ENCODE data around the gene SPG7.
"Not testable (repeated sequence)": the region's sequence is repeated elsewhere in the genome, so short reads cannot be mapped to it uniquely, and the experiment has no call there.

Gene SPG7

DNA sequence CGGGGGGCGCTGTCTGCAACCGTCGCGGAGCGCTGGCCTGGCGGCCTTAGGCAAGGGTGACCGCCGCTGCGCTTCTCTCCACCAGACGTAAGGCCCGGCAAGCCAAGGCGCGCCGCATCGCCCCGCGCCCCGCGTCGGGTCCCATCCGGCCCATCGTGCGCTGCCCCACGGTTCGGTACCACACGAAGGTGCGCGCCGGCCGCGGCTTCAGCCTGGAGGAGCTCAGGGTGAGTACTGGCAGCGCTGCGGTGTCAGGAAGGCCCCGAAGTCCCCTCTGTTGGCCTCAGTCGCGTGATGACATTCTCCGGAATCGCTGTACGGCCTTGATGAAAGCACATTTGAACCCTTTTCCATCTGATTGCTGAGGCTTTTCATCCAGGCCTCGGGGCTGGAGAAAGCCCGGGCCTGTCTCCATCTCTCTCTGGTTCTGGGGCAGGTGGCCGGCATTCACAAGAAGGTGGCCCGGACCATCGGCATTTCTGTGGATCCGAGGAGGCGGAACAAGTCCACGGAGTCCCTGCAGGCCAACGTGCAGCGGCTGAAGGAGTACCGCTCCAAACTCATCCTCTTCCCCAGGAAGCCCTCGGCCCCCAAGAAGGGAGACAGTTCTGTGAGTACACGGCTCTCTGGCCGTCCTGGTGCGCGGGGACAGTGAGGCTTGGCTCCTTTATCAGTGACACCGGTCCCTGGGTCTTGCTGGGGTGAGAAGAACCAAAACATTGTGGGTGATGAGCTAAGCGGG is 53.1 kb downstream of the SPG7 start:
- no peak for DNase-seq (ENCODE audit: extremely low spot score, insufficient read length, low read depth)
- no peak for FAIRE-seq

DNA sequence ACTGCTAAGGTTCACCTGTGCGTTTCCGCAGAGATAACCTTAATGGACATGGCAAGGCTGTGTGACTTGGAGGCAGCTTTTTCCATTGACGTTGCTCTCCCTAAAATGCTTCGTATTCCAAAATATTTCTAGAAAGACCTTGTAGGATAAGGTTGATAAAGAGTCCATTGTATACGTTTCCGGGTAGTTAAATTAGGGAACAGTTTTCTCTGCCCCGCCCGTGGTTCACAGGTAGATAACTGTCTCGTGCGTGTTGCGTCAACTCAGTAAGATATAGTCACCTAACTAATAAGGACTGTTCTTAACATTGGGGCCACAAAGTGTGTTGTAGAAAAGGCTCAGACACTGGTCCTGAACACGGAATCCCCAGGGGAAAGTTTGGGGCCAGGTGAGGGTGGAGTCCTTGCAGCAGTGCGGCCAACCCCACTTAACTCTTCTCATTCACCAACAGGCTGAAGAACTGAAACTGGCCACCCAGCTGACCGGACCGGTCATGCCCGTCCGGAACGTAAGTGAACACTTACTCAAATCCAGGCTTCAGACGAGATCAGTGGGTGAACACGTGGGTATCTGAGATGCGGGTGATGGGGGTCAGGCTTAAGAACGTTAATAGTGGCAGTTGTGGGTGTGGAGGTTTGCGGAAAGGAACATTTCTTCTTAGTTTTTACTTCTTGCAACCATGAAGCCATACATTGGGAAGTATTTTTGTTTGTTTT is 53.8 kb downstream of the SPG7 start:
- FAIRE-seq, result no peak
- DNase-seq (ENCODE audit: extremely low spot score, insufficient read length, low read depth), result no peak

DNA sequence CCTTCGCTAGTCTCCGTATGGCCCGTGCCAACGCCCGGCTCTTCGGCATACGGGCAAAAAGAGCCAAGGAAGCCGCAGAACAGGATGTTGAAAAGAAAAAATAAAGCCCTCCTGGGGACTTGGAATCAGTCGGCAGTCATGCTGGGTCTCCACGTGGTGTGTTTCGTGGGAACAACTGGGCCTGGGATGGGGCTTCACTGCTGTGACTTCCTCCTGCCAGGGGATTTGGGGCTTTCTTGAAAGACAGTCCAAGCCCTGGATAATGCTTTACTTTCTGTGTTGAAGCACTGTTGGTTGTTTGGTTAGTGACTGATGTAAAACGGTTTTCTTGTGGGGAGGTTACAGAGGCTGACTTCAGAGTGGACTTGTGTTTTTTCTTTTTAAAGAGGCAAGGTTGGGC is 54.7 kb downstream of the SPG7 start:
- no peak for DNase-seq (ENCODE audit: extremely low spot score, insufficient read length, low read depth)
- FAIRE-seq, result no peak

DNA sequence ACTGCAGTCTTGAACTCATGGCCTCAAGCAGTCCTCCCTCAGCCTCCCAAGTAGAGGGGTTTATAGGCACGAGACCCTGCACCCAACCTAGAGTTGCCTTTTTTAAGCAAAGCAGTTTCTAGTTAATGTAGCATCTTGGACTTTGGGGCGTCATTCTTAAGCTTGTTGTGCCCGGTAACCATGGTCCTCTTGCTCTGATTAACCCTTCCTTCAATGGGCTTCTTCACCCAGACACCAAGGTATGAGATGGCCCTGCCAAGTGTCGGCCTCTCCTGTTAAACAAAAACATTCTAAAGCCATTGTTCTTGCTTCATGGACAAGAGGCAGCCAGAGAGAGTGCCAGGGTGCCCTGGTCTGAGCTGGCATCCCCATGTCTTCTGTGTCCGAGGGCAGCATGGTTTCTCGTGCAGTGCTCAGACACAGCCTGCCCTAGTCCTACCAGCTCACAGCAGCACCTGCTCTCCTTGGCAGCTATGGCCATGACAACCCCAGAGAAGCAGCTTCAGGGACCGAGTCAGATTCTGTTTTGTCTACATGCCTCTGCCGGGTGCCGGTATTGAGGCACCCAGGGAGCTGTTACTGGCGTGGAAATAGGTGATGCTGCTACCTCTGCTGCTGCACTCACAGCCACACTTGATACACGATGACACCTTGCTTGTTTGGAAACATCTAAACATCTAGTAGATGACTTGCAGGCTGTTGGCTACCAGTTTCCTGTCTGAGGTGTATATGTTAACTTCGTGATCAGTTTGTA is 55.6 kb downstream of the SPG7 start:
- FAIRE-seq (no peak), DNase-seq (ENCODE audit: extremely low spot score, insufficient read length, low read depth) (no peak)

DNA sequence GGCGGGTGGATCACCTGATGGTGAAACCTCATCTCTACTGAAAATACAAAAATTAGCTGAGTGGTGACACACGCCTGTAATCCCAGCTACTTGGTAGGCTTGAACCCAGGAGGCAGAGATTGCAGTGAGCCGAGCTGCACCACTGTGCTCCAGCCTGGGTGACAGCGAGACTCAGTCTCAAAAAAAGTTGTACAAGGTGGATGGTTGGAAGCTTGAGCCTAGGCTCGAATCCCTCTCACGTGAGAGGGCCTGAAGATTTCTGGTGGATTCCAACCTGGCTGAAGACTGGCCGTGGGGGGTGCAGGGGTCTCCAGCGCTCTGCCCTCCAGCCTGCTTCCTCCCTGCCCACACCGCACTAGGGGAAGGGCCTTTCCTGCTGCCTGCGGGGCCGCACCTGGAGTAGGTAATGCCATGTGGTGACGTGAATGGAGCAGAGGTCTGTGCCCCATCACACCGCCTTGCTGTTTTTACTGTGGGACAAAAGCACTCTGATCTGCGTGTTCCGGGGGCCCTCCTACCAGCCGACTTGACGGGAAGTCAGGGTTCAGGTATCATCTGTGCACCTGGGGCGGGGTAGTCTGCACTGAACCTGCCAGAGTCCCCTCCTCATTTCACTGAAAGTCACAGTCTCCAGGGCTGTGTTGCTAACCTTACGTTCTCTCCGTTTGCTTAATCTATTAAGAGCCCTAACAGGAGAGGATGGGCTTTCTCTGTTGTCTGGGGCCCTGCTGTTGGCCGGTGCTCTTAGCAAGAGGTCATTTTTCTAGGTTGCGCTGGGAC is 56.5 kb downstream of the SPG7 start:
- FAIRE-seq (no peak), DNase-seq (ENCODE audit: extremely low spot score, insufficient read length, low read depth) (no peak)

DNA sequence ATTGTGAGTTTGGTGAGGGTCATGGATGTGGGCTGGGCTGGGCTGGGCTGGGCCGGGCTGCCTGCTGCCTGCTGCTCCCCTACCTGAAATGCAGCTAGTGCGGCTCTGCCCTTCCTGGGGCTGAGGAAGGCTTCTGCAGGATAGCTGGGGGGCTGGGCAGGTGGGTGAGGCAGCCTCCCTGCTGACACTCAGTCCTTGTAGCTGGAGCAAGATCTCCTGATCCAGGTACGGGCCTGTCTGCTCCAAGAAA is 57.0 kb downstream of the SPG7 start:
- FAIRE-seq (no peak), DNase-seq (ENCODE audit: extremely low spot score, insufficient read length, low read depth) (no peak)

DNA sequence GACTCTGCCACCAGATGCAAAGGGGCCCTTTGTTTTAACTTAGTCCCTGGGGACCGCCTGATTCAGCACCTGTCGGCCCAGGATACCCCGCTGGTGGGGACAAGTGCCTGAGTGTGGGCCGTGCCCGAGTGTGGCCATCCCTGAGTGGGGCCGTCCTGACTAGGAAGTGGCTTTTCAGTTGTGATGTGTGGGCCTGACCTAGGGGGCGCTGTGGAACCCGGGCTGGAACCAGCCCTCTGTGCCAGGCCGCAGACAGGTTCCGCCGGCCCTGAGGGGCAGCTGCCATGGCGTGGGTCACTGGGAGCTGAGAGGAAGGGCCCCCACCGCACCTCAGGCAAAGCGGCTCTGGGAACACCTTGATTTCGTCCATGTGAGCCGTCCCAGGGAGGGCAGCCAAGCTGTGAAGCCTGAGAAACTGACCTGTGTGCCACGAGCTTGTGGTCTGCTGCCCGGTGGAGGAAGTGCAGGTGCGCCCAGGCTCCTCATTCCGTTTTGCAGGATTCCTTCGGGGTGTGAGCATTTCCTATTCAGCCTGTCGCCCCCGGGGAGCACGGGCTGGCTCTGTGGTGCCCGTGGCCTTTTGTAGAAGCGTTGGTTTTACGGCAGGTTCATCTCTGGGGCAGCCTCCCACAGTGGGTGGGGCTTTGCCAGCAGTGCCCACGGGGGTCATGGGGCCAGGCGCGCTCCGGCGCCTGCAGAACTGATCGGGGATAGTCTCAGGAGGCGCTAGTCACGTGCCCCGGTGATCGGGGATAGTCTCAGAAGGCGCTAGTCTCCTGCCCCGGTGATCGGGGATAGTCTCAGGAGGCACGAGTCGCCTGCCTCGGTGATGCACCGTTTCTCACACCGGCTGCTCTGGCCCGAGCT is 57.5 kb downstream of the SPG7 start:
- FAIRE-seq, result no peak
- DNase-seq (ENCODE audit: extremely low spot score, insufficient read length, low read depth), result no peak

DNA sequence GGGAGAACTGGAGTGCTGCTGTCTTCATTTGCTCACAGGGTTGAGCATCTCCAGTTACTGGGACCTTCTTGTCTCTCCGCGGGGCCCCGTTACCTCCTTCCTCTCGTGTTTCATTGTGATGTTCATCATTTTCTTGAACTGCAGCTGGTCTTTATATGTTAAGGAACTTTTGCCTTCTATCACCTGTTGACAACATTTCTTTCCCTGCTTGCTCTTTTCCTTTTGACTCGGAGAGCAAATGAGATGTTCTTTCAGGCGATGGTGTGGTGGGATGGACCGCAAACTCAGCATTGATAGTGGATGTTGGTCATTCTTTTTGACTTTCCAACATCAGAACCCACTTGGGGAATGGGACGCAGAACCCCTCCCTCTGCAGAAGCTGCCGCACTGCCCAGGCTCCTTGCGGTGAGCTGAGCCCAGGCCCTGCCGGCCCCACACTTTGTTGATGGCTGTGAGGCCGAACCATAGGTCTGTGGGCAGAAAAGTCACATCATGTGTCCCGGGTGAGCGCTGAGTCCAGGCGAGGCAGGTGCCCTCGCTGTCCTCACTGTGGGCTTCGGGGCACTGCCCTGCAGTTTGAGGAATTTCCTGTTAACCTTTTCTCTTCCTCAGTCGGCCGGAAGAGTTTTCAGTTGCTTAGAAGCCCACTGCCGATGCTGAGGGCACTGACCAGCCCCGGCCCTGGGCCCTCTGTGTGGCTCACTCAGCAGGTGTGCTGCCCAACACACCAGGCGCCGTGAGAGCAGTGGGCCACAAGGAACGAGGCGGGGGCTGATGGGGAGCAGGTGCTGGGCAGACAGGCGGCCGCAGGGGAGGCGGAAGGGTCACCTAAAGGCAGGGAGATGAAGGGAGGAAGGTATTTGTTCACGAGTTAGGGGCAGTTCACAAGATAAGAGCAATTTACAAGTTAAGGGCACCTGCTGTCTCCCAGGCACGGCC is 59.7 kb downstream of the SPG7 start:
- FAIRE-seq, result no peak
- DNase-seq (ENCODE audit: extremely low spot score, insufficient read length, low read depth), result no peak

DNA sequence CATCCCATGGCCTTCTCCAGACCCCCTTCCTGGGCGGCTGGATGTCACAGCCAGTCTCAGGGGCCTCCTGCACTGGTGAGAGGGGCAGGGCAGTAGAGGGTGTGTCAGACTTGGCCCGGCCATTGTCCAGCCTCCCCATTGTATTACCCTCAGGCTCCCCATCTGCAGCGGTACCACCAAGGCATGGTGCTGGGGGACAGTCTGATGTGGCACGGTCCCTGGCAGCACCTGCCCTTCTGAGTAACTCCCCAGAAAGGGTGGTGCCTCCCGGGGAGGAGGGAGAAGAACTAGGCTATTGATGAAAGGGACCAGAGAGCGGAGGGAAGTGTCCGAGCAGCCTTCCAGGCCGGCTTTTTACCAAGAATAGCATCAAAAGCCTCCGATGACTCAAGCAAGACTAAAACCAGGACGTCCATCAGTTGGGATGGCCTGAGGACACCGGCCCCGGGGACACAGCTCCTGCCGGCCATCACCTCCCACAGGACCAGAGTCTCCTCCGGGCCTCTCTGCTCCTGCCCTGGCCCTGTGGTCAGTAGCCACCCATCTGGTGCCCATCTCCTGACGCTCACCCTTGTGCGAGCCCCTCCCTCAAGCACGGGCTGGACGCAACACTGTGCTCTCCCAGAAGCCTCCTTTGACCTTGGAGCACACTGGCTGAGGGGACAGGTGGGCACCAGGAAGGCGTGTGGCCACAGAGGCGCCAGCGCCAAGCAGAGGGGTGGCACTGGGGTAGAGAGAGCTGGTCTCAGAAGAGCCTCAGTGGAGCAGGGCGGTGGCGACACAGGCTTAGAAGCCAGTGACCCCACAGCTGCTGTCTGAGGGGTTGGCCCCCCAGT is 61.5 kb downstream of the SPG7 start:
- no peak for DNase-seq (ENCODE audit: extremely low spot score, insufficient read length, low read depth)
- FAIRE-seq, result no peak

DNA sequence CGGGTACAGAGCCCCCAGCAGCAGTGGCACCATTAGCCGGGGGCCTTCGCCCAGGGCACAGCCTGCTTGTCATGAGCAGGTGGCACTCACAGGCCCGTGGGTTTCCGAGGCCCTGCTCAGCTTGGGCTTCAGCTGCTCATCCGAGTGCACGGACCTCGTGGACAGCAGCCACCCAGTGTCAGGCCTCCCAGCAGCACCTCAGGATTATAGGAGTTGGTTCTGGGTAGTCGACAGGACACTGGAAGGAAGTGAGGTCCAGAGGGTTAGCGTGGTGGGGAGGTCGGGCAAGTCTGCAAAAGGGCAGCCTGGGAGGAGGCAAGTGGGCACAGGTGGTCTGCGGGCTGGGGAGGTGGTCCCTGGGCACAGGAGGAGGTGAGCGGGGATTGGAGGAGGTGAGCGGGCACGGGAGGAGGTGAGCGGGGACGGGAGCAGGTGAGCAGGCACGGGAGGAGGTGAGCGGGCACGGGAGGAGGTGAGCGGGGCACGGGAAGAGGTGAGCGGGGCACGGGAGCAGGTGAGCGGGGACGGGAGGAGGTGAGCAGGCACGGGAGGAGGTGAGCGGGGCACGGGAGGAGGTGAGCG is 62.2 kb downstream of the SPG7 start:
- no peak for DNase-seq (ENCODE audit: extremely low spot score, insufficient read length, low read depth)
- FAIRE-seq, result no peak

DNA sequence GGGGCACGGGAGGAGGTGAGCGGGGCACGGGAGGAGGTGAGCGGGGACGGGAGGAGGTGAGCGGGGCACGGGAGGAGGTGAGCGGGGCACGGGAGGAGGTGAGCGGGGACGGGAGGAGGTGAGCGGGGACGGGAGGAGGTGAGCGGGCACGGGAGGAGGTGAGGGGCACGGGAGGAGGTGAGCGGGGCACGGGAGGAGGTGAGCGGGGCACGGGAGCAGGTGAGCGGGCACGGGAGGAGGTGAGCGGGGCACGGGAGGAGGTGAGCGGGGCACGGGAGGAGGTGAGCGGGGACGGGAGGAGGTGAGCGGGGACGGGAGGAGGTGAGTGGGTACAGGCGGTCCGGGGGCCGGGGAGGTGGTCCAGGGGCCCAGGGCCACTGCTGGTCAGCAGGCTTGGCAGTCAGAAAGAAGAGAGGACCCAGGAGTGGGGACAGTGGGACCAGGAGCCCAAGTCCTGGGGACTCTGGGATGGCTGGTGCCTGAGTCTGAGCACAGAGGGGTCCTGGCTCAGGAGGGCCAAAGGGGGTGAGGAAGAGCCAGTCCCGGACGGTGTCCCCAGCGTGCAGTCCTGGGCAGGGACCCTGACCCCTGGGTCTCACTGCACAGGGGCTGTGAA is 62.9 kb downstream of the SPG7 start:
- FAIRE-seq; DNase-seq (ENCODE audit: extremely low spot score, insufficient read length, low read depth): not testable (repeated sequence)

DNA sequence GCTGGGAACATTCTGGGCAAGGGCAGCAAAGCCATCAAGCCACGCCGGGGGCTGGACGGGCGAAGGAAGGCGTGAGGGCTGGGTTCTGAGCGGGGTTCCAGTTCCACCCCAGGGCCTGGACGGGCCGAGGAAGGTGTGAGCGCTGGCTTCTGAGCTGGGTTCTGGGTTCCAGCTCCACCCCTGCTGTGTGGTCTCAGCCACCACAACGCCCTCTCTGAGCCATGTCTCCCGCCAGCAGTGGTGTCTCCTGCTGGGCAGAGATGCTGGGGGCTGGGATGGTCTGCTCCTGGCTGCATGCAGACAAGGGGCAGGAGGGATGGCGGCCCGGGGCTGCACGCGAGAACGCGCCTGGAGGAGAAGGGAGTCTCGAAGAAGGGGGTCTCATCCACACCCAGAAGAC is 63.4 kb downstream of the SPG7 start:
- no peak for FAIRE-seq
- no peak for DNase-seq (ENCODE audit: extremely low spot score, insufficient read length, low read depth)

DNA sequence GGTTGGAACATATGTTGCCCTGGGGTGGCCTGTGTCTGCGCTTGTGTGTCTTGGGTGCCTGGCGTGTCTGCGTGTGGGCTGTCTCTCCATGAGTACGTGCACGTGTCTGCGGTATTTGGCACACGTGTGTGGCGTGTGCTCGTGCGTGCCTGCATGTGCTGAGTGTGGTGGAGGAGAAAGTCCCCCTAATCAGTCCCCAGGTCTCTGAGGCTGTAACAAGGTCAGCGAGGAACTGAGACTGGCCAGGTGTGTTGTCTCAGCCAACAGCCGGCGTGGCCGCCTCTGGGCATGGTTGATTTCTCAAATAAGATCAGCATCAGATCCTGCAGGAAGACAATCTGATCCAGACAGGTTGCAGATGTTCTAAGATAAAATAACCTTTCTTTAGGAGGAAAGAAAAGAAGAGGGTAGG is 63.9 kb downstream of the SPG7 start:
- DNase-seq (ENCODE audit: extremely low spot score, insufficient read length, low read depth) (no peak), FAIRE-seq (peak; percentile 72)

DNA sequence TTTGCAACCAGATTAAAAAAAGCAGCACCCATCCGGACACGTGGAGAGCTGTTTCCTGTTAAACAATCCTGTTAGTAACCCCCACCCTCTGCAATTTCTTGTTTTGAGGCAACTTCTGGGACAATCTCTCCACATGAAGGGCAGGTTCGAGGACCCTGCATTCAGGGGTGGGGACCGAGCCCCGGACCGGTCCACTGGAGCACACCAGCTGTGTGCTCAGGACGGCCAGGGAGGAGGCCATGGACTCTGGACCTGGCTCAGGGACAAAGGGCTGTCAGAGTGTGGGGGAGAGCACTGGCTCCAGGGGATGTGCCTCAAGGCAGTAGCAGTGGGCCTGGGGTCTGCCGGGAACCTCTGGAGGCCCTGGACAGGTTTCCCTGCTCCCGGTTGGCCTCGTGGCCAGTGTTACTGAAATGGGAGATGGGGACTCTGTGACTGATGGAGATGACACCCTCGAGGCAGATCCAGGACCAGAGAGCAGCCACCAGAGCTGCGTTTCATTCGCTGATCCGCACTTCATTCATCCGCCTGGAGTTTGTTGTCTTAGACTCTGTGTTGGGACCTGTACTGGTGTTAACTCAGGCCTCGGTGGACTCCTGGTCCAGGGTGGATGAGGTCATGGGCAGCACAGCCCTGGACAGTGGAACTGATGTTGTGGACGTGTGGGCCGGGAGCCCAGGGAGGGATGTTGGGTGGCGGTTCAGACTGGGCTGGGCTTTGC is 64.4 kb downstream of the SPG7 start:
- FAIRE-seq, result no peak
- no peak for DNase-seq (ENCODE audit: extremely low spot score, insufficient read length, low read depth)

DNA sequence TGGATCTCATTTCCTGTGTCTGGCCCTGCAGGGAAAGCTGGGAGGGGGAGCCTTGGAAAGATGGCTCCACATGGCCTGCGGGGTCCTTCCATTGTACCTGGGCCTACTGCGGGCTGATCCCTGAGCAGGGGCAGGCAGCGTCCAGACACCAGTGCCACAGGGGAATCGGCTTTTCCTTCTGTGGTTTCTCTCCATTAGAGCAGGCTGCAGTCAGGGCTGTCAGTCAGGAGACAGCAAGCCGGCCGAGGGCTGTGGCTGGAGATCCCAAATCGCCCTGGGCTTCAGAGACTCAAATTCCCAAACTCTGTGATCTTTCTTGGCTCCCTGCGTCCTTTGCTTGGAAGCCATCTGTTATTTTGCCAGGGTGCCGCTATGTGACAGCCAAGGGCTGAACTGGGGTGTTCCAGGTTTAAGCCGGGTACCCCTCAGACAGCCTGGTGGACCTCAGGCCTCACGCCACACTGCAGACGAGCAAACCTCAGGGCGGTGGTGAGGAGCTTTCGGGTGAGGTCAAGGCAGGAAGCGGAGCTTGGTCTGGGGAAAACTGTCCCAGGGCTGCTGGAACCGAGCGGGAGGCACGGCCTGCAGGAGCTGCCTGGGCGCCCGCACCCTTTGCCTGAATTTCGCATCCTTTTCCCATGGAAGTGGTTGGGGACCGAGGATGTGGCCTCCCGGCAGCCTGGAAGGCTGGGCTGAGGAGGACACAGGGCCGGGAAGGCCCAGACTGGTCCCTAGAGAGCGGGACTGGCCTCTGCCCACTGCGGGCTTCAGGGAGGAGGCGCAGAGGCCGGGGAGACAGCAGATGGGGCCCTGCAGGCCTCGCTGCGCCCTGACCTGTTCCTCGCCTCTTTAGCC is 65.8 kb downstream of the SPG7 start:
- no peak for DNase-seq (ENCODE audit: extremely low spot score, insufficient read length, low read depth)
- FAIRE-seq, result no peak

All from GM18507 (cell line).